Activated effector memory CD4-positive, alpha-beta T cell treated with Interleukin-2 at 50 U/mL for 16 hours (primary cell): ENCODE data around the gene C16orf74.

Source experiments
- DNase-seq: peaks from one replicate; pipeline ENCODE4 v3.0.0-alpha.2; 2020

The C16orf74 gene

DNA sequence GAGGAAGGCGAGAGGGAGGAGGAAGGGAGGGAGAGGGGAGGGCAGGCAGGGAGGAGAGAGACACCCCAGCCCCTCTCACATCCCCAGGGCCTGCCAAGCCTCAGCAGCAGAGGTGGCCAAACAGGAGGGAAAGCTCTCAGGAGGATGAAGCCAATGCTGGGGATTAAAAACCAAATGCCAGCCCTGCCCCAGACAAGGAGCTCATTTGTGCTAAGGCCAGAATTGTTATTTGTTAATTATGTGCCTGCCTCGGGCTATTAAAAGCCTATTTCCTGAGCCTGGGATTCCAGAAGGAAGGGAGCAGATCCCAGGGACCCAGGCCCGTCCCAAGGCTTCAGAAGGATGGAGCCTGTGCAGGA lies 34.2 kb downstream of the C16orf74 start:
- DNase-seq, result no peak

DNA sequence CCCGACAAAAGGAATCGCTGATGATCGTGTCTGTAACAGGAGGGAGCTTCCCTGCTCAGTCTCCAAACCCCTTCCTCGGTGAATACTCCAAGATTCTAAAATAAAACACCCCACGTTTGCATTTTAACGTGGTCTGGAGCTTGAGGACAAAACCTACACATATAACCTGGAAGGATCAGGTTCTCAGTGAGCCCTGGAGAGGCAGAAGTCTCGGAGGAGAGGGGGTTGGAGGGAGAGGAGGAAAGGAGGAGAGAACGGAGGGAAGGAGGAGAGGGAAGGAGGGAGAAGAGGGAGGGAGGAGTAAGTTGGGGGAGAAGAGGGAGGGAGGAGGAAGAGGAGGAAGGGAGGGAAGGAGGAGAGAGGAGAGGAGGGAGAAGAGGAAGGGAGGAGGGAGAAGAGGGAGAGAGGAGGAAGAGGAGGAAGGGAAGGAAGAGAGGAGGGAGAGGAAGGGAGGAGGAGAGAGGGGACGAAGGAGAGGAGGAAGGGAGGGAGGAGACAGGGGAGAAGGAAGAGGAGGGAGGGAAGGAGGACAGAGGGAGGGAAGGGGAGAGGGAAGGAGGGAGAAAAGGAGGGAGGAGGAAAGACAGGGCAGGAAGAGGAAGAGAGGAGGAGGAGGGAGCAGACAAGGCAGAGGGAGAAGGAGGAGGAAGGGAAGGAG lies 34.7 kb downstream of the C16orf74 start:
- no peak for DNase-seq

DNA sequence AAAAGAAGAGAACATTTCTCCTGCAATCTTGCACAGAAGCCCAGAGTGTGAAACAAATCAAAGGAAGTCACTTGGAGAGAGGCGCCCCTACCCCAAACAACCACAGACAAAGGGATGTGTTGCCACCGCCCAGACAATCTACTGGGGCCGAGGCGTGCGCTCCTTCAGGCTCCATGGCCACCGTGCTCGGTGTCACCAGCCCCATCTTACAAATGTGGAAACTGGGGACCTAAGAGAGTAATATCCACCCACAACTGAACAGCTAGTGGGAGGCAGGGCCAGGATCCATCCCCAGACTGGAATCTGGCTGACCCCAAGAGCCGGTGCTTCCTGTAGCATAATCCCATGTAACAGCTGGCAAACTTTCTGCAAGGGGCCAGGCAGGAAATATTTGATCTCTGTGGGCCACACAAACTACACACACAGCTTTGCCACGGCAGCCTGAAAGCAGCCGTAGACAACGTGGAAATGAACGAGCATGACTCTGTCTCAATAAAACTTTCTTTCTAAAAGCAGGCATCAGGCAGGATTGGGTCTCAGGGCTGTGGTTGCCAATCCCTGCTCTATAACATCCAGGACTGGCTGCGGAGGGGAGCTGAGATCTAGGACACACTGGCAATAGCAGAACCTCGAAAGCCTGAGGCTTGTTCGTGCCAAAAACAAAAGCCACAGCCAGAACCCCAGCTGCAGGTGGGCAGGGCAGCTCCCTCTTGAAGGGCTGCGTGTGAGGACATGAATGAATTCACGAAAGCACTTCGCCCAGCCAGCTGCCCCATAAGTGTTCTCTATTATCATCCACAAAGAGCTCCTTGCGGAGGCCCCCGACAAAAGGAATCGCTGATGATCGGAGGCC lies 35.5 kb downstream of the C16orf74 start:
- no peak for DNase-seq

DNA sequence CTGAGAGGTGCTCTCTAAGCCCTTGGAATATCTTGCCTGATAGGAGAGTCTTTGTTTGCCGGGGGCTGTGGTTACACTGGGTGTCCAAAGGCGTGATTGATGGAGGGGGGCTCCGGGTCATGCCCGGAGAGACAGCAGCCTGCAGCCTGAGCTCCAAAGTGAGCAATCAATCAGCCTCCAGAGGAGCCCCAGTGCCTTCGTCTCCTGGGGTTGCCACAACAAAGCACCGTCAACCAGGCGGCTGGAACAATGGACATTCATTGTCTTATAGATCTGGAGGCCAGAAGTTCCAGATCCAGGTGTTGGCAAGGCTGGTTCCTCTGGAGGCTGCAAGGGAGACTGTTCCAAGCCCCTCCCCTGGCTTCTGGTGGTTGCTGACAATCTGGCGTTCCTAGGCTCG lies 38.1 kb downstream of the C16orf74 start:
- DNase-seq, result no peak

DNA sequence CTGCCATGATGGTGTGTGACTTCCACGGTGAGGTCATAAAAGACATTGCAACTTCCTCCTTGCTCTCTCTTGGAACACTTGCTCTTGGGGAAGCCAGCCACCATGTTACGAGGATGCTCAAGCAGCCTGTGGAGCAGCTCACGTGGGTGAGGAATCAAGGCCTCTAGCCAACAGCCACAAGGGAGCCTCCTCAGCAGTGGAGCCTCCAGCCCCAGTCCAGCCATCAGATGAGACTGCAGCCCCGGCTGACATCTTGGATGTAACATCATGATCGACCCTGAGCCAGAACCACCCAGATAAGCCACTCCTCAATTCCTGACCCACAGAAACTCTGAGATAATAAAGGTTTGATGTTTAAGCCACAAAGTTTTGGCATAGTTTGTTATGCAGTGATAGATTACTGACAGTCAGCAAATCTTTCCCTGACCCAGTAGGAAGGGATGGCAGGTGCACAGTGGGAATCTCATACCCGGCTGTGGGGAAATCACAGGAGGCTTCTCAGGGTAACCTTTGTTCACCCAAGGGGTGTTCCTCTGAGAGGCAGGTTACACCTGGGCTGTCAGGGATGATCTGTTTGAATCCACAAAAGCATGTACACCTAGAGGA lies 38.8 kb downstream of the C16orf74 start:
- no peak for DNase-seq

DNA sequence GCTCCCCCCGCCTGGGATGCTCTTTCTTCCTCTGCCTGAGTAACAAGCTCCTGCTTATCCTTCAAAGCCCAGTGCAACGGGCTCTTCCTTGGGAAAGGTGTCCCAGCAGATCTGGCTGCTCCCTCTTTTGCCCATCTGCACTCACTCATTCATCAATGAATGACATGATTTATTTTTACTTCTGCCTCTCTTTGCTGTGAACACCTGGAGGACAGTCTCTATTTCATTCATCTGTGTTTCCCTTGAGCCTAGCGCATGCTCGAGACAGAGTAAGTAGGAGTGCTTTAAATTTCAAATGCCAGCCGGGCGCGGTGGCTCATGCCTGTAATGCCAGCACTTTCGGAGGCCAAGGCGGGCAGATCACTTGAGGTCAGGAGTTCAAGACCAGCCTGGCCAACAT lies 40.2 kb downstream of the C16orf74 start:
- DNase-seq, result no peak

DNA sequence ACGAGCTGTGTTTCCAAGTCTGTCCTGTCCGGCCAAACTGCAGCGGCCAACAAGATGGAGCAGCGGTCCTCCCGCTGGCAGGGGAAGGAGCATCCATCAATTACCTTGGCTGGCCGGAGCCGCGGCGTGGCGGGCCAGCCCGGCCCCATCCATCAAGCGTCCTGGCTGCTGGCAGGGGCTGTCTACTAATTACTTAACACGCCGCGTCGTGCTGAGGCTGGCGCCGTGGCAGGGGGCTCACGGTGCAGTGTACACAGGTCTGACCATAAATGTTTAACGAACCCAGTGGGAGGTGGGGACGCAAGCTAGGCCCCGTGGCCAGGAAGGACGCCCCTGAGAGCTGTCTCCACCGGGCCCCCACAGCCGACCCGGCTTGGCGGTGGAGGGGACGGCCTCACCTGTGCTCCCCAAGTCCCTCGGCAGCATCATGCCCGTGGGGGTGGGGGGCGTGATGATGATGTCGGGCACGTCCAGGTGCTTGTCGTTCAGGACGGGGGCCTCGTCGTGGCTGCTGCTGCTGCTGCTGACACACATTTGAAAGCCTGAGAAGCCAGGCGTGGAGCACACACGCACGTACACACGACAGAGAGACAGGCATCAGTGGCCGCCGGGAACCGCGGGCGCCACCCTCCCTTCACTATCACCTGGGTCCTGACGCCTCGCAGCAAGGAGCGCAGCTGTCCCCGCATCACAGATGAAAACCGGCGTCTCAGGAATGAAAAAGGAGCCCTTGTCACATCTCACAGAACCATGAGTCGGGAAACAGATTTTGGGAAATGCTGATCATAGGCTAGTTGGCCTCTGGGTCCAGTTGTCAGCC lies 40.9 kb downstream of the C16orf74 start:
- no peak for DNase-seq

DNA sequence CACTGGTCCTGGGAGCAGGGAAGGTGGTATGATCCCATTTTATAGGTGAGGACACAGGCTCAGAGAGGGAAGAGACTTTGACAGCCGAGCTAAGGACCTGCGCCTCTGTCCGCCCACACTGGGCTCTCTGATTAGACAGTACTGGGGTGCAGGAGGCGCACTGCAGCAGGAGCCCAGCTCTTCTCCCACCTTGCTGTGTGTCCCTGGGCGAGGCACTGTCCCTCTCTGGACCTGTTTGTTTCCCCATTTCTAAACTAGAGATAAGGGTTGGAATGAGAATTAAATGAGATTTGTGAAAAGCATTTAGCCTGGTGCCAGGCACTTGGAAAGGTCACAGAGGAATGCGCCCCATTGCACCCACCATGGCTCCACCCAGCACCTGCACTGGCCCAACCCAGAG lies 42.6 kb downstream of the C16orf74 start:
- no peak for DNase-seq

DNA sequence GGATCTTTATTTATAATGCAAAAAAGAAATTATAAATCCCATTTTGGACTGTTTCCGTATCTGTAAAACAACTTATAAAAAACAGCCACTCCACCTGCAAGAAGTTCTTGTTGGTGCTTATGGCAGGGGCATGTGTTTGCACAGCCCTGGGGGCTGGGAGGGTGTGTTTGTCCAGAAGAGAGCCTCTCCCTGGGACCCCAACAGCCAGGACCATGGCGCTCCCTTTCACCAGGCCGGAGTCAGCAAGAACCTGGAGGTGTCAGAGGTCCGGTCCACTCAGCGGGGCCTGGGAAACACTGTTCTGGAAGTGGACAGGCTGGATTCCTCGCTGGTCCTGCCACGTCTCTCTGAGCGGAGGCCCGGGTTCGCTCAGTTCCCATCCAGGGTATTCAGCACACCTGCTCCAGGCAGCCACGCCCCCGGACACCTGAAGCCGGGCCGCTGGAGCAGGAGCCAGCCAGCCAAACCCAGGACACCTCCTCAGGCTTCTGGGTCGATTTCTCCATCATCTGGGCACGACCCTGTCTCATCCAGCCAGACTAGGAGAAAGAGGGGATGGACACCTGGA lies 43.3 kb downstream of the C16orf74 start:
- no peak for DNase-seq

DNA sequence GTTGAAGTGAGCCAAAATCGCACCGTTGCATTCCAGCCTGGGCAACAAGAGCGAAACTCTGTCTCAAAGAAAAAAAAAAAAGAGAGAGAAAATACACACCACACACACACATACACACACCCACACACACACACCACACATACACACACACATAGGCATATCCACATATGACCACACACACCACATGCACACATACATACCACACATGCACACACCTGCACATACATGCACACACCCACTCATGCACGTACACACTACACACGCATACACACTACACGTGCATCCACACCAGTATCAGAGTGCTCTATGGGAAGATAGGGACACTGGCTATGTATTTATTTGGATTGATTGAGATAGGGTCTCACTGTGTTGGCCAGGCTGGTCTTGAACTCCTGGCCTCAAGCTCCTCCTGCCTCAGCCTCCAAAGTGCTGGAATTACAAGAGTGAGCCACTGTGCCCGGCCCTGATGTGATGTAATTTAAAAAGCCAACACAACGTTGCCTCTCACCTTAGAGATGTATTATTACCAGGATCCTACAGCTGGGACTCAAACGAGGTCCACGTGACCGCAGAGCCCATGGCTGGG lies 44.4 kb downstream of the C16orf74 start:
- no peak for DNase-seq

DNA sequence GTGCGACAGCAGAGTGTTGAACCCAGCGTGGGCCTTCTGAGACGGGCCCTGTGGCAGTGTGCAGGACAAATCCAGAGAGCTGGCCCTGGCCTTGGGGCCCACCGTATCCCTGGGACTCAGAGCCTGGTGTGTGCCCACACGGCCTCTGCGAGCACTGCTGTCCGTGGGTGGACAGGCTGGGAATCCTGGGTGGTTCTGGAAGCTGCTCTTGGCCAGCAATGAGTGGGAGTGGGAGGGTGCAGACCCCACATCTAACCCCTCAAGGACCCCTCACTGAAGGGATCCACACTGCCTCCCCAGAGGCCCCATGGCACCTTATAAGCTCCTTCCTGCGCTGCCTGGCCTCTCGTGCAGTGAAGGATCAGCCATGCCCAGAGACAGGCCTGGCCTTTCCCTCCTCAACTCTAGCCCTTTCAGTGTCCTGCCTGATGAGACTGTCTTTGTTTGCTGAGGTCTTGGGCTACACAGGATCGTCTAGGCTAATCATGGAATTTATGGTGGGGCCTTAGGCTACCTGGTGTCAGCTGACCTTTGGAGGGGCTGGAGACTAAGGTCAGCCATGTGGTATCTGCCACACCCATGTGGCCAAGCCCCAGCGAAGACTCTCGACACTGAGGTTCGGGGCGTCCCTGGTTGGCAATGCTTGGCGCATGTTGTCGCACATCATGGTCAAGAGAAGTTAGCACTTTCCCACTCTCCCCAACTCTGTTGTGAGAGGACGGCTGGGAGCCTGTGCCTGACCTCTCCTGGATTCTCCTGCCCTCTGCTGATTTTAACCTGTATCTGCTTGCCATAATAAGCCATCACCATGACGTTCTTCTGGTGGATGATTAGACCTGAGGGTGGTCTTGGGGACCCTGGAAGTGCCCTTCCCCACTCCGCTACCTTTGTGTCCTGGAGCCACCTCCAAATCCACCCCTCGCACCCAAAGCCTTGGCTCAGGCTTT lies 45.7 kb downstream of the C16orf74 start:
- no peak for DNase-seq

DNA sequence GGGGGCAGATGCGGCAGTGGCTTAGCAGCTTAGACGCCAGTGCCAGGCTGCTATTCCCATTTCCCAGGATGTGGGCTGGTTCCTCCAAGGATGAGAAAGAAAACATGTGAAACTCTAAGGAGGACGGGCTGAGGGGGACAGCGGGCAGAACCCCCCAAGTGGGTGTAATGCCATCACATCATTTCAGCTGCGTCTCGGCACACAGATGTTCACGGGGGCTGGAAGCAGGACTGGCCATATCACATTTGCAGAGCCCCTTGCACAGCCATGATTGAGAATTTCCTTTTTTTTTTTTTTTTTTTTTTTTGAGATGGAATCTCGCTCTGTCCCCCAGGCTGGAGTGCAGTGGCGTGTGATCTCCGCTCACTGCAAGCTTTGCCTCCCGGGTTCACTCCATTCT lies 46.9 kb downstream of the C16orf74 start:
- DNase-seq, result no peak

DNA sequence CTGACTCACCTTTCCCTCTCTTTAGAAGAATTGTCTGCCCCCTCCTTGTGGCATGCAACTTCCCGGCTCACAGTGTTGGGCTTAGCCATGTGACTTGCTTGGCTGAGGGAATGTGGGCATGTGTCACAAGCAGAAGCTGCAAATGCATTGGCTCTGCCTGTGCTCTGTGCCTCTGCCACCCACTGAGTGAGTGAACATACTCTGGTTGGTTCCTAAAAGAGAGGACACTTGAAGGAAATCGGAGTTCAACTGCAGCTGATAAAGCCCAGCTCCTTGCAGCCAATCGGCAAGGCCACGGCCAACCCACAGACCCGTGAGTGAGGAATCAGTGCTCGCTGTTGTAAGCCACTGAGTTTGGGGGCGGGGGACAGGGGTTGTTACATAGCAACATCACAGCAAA lies 51.3 kb downstream of the C16orf74 start:
- DNase-seq, result no peak

DNA sequence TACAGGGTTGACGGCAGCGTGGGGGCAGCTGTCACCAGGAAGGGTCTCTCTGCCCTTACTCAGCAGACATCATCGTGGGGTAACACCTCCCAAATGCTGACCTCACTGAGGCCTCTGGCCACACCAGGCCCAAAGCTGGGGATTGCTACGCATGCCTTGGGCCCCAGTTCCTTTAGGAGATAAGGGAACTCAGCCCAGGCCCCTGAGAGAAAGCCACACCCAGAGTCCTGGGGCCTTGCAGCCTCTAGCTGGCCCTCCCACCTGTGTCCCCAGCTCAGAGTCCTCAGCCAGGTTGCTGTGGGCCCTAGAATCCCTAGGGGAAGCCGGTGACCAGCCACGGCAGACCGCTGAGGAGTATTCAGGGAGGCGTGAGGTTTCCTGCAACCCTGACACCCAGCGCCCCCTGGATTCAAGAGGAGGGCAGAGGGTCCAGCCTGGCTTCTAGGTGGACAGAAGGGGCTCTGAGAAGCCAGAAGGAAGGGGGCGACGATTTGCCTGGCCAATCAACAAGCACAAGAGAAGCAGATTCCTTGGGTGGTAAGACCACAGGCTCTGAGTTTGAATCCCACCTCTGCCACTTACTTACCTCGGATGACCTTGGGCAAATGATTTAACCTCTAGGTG lies 51.8 kb downstream of the C16orf74 start:
- DNase-seq, result no peak

DNA sequence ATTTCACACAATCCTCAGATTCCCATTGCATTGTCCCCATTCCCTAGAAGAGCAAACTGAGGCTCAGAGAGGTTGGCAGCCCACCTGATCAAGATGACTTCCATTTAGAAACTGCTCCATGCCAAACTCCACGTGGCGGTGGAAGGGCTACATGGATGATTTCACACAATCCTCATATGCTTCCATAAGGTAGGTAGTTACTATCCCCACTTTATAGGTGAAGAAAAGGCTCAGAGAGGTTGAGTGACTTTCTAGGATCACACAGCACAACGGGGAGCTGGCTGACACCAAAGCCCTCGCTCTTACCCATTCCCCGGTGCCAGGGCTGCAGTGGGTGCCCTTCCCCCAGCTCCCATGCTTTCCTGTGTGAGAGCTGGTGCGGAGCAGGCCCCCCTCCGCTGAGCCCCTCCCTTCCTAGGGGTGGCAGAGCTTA lies 52.4 kb downstream of the C16orf74 start:
- DNase-seq, result no peak

DNA sequence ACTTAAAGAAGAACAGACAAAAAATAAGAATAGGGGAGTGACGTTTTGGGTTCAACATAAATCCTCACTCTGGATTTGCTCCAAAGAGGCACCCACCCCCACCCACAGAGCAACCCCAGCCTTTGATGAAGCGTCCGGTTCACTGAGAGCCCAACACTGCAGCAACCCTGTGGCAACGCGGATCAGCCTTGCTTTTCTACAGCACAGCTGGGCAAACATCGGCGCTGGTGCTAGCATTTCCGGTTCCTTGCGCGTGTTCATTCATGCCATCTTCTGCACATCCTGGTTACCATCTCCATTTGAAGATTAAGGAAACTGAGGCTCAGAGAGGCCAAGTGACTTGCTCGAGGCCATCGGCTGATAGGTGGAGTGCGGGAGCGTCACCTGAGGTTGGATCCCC lies 53.5 kb downstream of the C16orf74 start:
- no peak for DNase-seq

DNA sequence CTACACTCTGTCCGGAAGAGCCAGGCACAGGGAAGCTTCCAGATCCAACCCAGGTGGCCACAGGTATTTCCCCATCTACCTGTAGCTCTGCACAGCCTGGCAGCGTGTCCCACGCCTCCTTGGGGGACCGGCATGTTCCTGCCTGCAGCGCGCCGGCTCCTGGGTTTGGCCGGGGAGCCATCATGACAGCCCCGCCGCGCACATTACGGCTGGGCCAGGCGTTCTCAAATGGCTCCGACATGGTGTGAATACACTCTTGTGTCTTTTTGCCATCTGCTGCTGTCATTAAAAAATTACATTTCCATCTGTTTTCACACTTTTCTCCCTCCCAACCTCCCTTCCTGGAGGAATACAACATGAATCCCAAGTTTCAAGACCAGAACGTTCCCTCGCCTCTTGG lies 54.1 kb downstream of the C16orf74 start:
- DNase-seq, result no peak

DNA sequence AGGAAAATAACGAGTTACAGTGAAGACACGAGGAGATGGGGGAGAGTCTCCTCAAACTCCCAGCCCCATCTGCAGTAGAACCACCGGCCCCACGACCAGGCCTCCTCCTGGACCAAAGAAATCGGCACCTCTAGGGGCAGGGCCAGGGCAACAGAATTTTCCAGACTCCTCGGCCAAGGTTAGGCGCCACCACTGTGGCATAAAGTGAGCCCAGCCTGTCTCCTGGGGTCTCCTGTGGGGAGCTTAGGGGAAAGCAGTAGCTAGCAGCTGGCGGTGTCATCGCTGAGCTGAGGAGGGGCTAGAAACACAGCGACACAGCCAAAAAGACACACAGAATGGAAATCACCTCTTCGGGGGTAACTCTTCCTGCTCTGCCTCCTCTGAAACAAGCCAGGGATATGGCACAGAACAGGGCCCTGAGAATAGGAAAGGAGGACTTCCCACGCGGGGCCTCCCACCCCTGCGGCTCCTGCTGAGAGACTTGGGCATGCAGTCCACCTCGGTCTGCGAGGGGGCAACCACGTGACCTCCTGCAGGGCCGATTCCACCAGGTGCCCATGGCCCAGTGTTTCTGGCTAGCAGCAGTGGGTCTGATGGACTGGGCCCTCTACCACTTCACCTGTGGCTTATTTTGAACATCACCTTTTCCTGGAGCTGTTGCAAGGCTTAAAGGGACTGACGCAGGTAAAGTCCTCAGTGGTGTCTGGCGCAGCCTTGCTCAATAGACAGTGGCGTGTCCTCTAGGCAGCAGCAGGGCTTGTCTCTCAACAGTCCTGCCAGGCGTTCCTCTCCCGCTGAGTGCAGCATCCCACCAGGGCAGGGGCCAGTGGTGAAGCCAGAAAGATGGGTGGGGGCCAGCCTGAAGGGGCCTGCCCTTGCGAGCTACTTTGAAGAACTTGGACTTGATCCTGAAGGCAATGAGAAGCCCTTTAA lies 55.4 kb downstream of the C16orf74 start:
- DNase-seq, result no peak

DNA sequence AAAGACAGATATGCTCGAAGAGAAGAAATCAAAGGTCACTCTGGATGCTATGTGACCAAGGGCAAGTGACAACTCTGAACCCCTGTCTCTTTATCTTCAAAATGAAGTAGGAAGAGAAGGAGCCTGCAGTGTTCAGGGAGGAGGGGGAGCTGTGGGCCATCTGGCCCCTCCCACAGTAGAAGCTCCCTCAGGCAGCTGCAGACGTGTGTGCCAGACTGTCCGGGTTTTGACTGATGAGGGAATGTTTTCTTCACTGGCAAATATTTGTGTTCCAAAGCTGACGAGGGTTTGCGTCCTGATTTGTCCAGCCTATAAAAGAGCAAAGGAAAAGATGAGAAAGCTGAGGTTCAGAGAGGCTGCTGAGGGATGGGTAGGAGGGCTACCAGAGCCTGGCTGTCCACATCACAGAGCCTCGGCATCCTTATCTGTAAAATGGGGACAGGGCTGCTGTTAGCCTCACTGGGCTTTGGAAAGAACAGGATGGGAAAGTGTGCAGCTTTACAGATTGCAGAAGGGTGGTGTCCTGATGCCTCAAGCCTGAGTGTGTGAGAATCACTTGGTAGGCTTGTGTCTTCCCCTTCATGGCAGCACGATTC lies 60.3 kb downstream of the C16orf74 start:
- no peak for DNase-seq
